ENCODE results near the gene SLC1A1. TPM values are rescaled to one million over a fixed set of nuclear protein-coding genes. Genes with fewer than 3 reads are reported as not detected.
A peak's percentile ranks its signal among the peaks of the same experiment; 100 is the strongest.
"Not testable (repeated sequence)": the region's sequence is repeated elsewhere in the genome, so short reads cannot be mapped to it uniquely, and the experiment has no call there.

The SLC1A1 gene
- total RNA-seq, 1 donor from 2014 or later, result 1.3 TPM

DNA sequence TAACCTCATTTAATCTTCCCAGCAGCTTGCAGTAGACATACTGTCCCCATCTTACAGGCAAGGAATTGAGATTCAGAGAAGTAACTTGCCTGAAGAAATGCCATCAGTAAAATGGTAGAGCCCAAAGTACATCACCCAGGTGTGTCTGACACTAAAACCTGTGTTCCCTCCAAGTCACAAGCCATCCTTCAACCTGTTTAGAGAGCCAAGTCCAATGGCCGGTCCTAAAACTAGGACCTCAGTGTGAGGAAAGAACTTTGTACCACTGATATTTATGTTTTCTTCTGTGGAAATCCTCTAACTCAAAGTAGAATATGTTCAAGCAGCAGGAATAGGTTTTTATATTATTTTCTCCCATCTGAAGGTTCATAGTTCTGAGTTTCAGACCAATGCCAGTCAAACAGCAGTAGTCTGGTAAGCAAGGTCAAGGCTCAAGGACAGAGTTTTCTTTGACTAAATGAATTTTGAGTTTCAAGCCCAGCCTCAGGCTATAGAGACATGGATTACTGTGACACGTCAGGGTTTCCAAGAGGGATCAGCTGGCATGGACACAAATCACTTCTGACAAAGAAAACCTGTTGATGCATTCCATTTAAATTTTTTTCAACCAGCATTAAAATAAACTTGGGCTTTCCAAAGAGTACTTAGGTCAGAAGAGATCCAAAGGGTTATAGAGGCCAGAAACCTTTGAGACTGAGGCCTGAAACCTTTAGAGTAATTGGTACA, 90.9 kb downstream of the SLC1A1 start:
- no peak for DNase-seq

DNA sequence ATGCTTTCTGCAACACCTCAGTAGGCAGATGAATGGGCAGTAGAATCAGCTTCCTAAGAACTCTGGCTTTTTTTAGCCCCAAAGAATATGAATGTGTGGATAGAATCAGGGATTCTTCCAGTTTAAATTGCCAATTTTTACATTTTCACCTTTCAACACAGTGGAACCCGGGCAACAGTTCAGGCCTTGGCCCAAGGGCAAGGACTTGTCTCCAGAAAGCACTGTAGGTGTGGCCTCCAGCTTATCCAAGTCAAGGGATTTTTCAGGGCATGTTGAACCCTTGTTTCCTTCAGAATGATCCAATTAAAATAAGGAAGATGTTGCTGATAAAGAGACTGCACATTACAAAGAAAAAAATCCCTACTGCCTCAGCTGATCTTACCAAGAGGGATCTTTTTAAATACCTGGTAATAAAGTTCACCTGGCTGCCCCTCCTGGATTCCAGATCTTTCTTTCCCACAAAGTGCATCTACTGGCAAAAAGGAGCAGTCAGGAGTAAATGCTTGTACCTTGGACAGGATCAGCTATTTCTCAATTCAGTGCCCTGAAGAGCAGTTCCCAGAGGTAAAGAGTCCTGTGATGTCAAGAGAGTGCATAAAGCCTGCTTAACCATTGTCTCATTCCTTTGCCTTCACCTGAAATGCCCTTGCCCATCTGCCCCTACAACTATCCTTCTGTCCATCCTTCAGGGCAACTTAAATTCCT, 91.7 kb downstream of the SLC1A1 start:
- DNase-seq, result no peak

DNA sequence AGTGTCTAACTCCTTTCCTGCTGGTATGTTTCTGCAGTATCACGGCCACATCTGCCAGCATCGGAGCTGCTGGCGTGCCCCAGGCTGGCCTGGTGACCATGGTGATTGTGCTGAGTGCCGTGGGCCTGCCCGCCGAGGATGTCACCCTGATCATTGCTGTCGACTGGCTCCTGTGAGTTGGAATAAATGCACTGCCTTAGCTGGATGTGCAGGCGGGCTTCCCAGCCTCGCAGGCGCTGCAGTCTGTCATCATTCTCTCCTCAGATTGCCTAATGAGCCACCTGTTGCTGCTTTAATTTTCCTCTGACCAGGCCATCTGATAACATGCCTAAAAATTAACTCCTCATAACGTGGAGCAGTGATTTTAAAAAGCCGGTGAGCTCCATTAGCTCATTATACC, 92.7 kb downstream of the SLC1A1 start:
- no peak for DNase-seq

DNA sequence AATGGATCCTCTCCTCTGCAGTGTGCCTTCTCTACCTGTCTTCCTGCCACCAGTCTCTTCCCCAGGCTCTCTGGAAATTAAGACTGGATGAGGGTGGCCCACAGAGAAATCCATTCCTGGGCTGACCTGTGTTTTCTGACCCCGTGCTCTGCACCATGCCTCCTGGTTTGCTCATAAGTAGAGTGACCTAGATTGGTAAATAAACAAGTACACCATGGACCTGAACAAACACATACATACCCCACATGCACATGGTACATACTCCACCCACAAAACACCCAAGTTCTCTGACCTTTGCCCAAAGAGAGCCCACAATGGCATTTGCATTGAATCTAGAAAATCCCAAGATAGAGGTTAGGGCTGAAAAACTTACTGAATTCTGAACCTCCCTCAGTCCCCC, 94.4 kb downstream of the SLC1A1 start:
- DNase-seq, result no peak

DNA sequence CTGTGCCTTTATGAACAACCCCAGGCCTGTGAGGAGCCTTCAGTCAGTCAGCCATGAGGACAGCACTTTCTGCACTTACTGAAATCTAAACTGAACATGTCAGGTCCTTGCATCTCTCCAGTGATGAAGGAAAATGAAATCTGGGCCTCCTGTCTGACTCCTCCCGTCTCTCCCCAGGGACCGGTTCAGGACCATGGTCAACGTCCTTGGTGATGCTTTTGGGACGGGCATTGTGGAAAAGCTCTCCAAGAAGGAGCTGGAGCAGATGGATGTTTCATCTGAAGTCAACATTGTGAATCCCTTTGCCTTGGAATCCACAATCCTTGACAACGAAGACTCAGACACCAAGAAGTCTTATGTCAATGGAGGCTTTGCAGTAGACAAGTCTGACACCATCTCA, 94.9 kb downstream of the SLC1A1 start:
- no peak for DNase-seq

DNA sequence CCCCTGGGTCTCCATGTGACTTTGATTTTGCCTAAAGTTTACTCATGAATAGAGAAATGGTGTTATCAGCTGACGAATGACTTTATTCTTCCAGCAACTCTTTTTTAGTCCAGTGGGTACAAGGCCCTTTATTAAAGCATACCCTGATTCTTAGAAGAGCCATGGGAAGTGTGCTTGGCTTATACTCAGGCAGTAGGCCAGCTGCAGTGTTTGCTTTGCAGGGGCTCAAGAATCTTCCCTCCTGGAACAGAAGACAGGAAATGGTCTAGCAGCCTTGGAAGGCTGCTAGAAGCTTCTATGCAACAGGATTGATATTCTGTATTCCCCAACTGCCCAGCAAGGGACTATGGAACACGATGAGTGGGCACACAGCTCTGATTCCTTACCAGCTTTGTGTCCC, 98.5 kb downstream of the SLC1A1 start:
- no peak for DNase-seq

DNA sequence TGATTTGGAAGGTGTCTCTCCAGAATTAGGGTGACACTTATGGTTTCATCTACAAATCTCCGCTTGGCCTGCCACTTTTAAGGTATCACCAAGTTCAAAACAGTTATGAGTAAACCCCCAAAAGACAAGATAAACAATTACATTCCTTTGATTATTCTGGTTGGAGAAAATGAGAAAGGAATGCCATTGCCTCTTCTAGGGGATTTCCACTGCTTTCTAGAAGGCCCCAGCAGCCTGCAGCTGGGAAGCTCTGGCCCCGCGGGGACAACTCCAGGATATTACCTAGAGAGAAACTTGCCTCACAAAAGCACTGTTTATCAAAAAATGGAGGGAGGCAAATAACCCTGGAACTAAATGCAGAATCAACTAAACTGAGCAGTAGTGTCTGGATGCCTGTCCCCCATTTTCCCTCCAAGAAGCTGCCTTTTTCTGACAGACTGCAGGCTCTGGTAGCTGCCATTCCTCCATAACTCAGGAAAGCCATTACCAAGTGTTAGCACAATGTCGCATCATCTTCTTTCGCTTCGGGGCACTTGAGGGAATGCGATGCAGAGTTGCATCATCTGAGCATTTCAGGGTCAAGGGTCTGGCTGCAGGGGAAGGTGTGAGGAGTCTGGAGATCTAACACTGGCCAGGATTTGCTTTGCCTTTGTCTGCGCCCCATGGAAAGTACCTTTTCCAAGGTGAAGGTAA, 100.3 kb downstream of the SLC1A1 start:
- DNase-seq, result no peak

DNA sequence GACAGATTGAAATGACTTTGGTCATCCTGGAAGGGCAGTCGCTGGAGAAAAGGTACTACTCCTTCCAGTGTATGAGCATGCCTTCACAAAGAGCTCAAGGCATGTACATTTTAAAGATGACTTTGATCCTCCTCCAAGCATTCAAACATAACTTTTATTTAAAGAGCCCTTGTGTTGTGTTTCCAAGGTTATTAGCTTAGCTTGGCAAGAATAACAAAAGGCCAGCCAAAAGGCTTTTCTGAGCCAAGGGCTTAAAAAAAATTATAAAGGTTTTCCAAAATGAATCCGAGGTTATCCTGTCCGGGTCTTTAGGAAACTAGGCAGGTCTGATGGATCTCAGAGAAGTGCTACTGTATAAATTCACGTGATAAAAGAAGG, 100.8 kb downstream of the SLC1A1 start:
- no peak for DNase-seq

DNA sequence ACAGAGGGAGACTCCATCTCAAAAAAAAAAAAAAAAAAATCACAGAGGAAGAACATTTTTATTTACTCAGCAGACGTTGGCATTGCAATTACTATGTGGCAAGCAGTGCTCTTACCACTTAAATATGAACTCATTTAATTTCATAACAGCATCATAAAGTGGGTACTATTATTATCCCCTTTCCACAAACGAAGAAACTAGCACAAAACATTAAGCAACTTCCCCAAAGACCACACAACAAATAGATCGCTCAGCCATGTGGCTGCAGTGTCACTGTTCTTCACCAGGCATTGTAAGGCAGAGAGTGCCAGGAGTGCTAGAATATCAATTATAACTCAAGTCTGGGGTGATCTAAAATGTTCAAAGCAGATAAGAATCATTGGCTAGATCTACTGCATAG, 102.0 kb downstream of the SLC1A1 start:
- DNase-seq, result no peak

DNA sequence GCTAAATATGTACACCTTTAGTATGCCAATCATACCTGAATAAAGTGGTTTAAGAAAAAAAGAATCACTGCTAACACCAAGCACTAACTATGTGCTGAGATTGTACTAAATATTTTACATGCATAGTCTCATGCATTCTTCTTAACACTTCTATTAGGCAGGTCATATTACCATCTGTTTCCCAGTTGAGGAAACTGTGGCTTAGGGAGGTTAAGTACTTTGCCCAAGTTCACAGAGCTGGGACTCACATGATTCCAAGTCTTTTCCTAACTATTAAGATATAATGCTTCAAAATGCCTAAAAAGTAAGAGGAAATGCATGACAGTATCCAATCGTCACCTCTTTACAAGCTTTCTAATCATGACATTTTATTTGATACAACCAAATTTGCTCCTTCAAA, 102.6 kb downstream of the SLC1A1 start:
- no peak for DNase-seq

DNA sequence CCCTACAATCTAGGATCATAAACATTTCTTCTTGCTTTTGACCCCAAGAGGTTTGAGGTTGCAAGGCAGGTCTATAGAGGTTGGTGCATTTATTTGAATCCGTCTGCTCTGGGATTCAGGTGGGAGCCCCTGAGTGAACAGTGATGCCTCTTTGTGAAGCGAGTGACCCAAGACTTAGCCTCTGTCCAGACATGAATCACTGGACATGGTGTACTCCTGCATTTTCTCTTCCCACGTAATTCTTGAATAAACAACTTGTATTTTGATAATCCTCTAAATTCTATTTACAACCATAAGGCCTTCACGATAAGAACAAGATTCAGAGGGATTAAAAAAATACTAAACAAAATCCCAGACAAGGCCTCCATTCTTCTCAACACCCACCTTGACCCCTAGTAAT, 104.3 kb downstream of the SLC1A1 start:
- DNase-seq, result no peak

DNA sequence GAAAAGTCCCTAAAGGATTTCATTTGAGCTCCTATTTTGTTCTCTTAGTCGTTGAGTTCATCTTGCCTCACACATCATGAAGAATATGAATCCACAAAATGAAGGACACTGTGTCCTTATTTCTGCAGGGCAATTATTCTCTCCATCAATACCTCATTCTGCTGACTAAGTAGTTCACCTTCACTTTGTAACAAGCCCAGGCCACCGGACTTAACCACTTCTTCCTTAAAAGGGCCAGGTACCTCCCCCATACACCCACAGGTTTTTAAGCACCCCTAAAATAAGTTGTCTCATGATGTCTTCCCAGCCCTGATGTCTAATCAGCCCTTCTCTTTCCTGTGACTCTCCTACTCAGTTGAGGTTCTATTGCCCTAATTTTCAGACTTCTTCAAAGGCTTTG, 104.7 kb downstream of the SLC1A1 start:
- no peak for DNase-seq

DNA sequence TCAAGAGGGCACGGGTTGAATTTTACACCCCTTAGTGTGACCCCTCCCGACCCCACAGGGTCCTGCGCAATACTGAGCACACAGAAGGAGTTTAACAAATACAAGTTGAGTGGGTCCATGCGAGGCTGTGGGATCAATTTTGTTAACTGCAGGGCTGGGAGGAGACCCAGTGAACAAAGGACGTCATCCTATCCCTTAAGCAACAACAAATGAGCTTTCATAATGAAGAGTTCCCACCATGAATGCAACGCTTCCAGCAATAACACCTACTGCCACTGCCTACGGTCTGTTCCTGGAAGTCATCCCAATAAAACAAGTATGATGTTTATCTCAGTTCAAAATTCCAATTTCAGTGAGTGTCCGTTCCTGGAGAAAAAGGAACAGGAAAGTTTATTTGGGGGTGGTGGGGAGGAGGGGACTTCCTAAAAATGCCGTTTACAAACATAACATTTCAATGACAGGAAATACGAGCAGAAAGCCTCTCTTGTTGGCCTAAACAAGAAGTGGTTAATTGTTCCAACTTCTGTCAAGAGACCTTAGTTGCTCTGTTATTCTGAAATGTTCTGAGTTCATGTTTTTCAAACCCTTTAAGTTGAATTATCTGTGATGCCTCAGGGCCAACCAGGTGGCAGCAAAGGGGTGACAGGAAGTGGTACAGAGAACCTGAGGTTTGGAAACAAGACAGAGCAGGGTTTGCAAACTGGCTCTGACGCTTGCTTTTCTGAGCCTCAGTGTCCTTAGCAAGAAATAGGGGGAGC, 106.1 kb downstream of the SLC1A1 start:
- no peak for DNase-seq

DNA sequence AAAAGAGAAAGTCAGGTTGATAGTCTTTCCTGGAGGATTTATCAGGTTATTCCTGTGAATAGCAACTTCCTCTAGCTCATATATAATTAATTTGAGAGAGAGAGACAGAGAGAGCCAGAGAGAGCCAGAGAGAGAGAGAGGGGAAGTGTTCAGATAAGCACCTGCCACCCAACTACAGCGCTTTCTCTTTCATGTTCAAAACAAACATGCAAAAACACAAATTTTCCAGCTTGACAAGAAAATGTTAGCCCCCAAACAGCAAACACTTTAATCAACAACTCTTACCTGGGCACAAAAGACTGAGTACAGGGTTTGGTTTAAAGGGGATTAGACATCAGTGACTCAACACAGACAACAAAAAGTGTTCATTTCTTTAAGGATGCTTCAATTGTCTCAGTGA, 110.1 kb downstream of the SLC1A1 start:
- no peak for DNase-seq

DNA sequence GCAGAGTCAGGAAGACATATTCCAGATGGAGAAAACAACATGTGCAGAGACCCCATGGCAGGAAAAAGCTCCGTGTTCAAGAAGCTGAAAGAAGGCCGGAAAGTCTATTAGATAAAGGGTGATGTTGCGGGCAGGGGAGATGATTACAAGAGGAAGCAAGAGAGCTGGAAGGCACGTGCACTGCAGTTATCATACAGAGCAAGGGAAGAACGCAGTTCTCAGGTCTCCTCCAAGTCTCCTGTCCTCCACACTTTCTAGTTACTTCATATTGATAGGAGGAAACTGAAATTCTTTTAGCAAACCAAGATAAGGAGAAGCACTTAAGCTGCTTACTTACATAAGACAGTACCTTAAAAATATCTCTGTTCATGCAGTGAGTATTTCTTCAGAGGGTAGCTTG, 113.6 kb downstream of the SLC1A1 start:
- no peak for DNase-seq

DNA sequence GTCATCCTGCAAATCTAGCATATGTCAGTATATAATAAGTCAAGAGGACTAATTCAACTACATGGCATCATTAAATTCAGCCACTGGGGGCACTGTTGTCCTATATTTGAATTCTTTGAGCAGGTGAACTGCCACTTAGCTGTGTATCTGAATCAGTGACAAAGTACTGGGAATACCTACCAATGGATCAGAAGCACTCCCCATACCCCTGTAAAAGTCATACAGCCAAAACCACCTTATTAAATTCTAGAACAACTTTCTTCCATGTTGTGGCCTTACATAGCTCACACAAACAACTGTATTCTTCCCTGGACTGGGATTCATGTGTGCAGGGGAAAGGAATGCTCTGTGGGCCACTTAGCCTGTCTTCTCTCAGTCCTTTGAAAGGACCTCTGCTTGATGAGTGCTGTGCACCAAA, 114.4 kb downstream of the SLC1A1 start:
- peak; percentile 30 for DNase-seq

DNA sequence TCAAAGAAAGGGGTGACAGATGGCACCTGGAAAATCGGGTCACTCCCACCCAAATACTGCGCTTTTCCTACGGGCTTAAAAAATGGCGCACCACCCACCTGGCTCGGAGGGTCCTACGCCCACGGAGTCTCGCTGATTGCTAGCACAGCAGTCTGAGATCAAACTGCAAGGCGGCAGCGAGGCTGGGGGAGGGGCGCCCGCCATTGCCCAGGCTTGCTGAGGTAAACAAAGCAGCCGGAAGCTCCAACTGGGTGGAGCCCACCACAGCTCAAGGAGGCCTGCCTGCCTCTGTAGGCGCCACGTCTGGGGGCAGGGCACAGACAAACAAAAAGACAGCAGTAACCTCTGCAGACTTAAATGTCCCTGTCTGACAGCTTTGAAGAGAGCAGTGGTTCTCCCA, 115.8 kb downstream of the SLC1A1 start:
- DNase-seq, result not testable (repeated sequence)

DNA sequence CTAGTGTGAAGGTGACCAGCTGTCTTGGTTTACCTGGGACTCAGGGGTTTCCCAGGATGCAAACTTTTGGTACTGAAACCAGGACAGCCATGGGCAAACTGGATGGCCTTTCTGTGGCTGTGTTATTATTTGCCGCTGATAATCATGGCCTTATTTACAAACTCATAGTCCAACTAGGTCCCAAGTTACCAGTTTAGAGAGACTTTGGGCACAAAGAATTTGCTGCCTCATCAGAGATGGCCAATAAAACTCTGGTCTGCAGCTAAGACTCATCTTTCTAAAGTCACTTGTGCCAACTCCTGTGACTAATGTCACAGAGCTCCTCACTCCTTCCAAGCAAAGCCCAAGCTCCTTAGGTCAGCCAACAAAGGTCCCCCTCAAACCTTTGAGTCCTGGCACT, 124.4 kb downstream of the SLC1A1 start:
- no peak for DNase-seq

DNA sequence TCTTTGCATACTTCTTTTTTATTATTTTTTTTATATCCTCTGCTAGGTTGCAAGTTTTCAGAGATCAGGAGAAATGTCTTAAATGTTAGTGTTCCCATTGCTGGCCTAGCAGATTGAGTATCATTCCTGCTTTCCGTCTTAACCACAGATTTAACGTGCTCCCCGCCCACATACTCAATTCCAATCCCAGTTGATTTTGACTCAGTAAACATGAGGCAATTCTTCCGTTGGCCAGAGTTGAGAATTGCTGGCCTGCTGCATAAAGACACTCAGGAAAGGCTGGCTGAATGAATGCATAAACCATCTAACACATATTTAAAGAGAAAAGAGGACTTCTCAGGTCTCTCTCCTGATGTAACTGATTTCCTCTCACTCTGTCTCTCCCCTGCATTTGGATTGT, 125.0 kb downstream of the SLC1A1 start:
- no peak for DNase-seq

DNA sequence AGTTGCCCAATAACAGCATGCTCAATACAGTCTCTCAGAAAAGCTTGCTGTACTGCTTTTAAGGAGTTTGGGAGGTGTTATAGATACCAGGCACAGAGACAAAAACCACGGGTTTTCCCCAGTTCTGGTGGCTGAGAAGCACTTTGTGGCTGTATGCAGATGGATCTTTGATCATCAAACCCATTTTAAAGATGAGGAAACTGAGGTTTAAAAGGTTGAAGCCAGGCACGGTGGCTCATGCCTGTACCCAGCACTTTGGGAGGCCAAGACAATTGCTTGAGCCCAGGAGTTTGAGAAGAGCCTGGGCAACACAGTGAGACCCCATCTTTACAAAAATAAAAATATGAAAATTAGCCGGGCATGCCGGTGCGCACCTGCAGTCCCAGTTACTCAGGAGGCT, 125.5 kb downstream of the SLC1A1 start:
- no peak for DNase-seq

DNA sequence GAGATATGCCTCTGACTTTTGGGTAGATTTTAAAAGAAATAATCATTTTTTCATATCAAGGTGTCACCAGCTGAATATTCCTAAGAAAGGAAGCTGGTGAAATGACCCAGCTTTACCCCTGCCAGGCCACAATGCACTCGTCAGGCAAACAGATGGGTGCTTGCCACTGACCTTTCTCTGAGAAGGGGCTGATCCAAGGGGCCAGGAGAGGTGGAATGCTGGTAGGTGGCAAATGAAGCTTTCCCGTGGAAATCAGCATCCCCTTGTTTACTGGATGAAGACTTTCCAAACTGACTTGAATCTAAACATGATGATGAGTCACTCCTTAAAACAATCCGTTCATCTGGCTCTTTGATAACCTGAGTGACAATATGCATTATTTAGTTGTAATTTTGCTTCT, 127.5 kb downstream of the SLC1A1 start:
- DNase-seq, result no peak

DNA sequence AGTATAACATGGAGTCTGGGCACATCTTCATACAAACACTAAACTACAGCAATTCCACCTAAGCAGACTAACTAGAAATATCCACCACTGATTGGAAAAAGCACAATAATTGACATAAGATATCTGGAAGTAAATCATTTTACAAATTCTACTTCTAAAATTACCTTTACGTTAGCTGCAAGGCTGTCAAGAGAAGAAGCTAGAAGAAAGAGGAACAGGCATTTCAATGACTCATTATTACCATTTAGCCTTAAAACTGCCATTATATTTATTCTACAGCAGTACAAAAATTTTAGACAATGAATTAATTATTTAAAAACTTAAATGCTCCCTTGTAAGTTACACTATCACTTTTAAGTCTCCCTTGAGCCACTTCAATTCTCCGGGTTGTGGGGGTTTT, 128.4 kb downstream of the SLC1A1 start:
- no peak for DNase-seq
